Neural crest cell (in vitro differentiated cells): ENCODE results near the gene USP49. TPM values are rescaled to one million over a fixed set of nuclear protein-coding genes. Genes with fewer than 3 reads are reported as not detected.

ENCODE experiments used
- DNase-seq: peaks from one replicate; pipeline ENCODE4 v3.0.0; 2021; ENCODE audit warnings: low read depth, mixed read lengths, low spot score
- H3K27ac Mint-ChIP-seq: one replicate; pipeline ENCODE4 v1.8.0; 2021; ENCODE audit warnings: mild to moderate bottlenecking, mixed read lengths; ENCODE audit not compliant: unreplicated experiment
- H3K27me3 Mint-ChIP-seq: 2 replicates; pipeline ENCODE4 v1.8.0; 2021; ENCODE audit warnings: low read depth, mild to moderate bottlenecking, mixed read lengths
- H3K36me3 Mint-ChIP-seq: 2 replicates; pipeline ENCODE4 v1.8.0; 2021; ENCODE audit warnings: low read depth, mild to moderate bottlenecking, mixed read lengths
- H3K4me1 Mint-ChIP-seq: 2 replicates; pipeline ENCODE4 v1.8.0; 2021; ENCODE audit warnings: mixed read lengths
- H3K4me3 Mint-ChIP-seq: one replicate; pipeline ENCODE4 v1.8.0; 2021; ENCODE audit warnings: mild to moderate bottlenecking, mixed read lengths
- H3K9me3 Mint-ChIP-seq: 2 replicates; pipeline ENCODE4 v1.8.0; 2021; ENCODE audit warnings: mixed read lengths
- total RNA-seq: library from RNA; stranded (reverse); gene quantifications from 2 replicates; pipeline ENCODE4 v1.2.1, GENCODE V29; 2021
- TF ChIP-seq, protein P1 (sequence below): fragments of 200-600 bp; sonication (generic); conservative IDR thresholded peaks from 2 replicates; pipeline ENCODE4 v1.5.0; 2021; ENCODE audit warnings: antibody characterized with exemption, mild to moderate bottlenecking

USP49 gene
- total RNA-seq, 1 donor from 2014 or later = 25.1 TPM

DNA sequence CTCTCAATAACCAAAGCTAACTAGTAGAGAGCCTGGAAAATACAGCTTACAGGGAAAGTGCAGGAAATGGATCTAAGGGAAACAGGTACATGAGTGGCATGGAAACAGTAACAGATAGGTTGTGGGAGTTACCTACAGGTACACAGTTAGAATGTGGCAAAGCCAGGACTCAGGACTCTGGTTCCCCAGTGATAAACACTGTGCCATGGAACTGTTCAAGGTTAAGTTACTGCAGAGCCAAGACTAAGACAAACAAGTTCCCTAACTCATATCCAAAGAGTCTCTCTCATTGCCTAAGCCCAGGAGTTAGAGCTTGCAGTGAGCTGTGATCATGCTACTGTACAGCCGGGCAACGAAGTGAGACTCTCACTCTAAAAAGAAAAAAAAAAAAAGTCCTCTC is 19.2 kb upstream of the USP49 start:
- H3K4me1 Mint-ChIP-seq = no peaks in the 10 kb centered on the region
- no peaks in the 10 kb centered on the region for H3K36me3 Mint-ChIP-seq
- no peaks in the 10 kb centered on the region for H3K27me3 Mint-ChIP-seq
- TF ChIP-seq, protein P1, sequence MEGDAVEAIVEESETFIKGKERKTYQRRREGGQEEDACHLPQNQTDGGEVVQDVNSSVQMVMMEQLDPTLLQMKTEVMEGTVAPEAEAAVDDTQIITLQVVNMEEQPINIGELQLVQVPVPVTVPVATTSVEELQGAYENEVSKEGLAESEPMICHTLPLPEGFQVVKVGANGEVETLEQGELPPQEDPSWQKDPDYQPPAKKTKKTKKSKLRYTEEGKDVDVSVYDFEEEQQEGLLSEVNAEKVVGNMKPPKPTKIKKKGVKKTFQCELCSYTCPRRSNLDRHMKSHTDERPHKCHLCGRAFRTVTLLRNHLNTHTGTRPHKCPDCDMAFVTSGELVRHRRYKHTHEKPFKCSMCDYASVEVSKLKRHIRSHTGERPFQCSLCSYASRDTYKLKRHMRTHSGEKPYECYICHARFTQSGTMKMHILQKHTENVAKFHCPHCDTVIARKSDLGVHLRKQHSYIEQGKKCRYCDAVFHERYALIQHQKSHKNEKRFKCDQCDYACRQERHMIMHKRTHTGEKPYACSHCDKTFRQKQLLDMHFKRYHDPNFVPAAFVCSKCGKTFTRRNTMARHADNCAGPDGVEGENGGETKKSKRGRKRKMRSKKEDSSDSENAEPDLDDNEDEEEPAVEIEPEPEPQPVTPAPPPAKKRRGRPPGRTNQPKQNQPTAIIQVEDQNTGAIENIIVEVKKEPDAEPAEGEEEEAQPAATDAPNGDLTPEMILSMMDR = no peak
- H3K27ac Mint-ChIP-seq = no peak overlapping the region
- H3K4me3 Mint-ChIP-seq = no peak overlapping the region
- DNase-seq = no peak
- H3K9me3 Mint-ChIP-seq = no peaks in the 10 kb centered on the region

DNA sequence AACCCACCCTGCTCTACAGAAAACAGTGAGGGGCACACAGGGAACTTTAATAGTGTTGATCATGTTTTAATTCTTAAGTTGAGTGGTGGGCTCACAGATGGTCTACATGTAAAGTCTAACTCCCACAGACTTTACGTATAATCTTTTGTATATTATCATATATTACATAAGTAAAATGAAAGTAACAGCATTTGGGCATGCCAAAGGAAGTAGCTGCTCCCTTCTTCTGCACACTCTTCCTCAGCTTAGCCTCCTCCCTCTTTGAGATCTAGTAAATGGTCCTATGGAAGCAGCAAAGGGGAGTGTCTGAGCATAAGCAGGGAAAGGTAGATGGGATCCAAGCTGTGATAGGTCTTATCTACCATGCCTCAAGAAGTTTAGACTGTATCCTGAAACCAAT is 14.6 kb upstream of the USP49 start:
- H3K27me3 Mint-ChIP-seq = no peaks in the 10 kb centered on the region
- TF ChIP-seq, protein P1 = no peak
- DNase-seq = no peak
- H3K4me1 Mint-ChIP-seq = no peaks in the 10 kb centered on the region
- no peaks in the 10 kb centered on the region for H3K36me3 Mint-ChIP-seq
- H3K4me3 Mint-ChIP-seq = no peak overlapping the region
- H3K27ac Mint-ChIP-seq = peak overlapping the region; percentile 36
- no peaks in the 10 kb centered on the region for H3K9me3 Mint-ChIP-seq

GRCh38 chr6:41901882-41902519 is 6.8 kb upstream of the USP49 start:
- no peaks in the 10 kb centered on the region for H3K27me3 Mint-ChIP-seq
- H3K36me3 Mint-ChIP-seq = peaks cover 2% of the 10 kb centered on the region
- DNase-seq = no peak
- TF ChIP-seq, protein P1 = peak; percentile 27
- H3K9me3 Mint-ChIP-seq = no peaks in the 10 kb centered on the region
- H3K27ac Mint-ChIP-seq = peak overlapping the region; percentile 88
- no peaks in the 10 kb centered on the region for H3K4me1 Mint-ChIP-seq
- H3K4me3 Mint-ChIP-seq = no peak overlapping the region

DNA sequence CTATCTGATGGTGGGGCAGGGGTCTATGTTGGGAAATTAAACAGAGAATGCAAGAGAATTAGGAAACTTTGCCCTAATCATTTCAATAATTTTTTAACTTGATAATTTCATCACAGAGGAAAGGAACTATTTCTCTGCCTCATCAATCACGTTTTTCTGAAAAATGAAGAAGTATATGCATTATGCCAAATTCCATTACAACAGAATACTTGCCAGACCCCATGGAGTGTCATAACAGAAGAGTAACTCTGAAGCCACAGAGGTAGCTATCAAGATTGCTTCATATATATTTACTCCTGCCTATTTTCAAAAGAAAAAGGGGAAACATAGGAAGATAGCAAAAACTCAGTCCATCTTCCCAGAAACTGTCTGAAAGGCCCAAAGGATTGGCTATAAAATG is 5.7 kb upstream of the USP49 start:
- TF ChIP-seq, protein P1 = no peak
- no peak overlapping the region for H3K27ac Mint-ChIP-seq
- no peaks in the 10 kb centered on the region for H3K9me3 Mint-ChIP-seq
- H3K27me3 Mint-ChIP-seq = no peaks in the 10 kb centered on the region
- H3K4me1 Mint-ChIP-seq = peaks cover 6% of the 10 kb centered on the region
- DNase-seq = no peak
- no peak overlapping the region for H3K4me3 Mint-ChIP-seq
- H3K36me3 Mint-ChIP-seq = peaks cover 2% of the 10 kb centered on the region

DNA sequence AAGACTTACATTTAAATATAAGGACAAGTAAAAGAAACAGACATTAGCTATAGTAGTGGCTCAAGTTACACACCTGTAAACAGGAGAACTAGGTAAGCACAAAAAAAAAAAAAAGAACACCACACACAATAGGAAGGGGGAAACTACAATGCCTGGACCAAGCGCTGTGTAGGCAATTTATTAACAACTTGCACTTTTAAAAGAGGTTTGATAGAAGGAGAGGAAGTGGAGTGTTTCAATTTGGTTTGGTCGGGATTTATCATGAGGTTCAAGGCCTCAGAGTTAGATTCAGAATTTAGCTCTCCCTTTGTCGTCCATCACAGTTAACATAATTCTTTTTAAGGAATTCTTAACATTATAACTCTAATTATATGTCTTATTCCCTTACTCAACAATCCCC is 1.1 kb upstream of the USP49 start:
- no peak for DNase-seq
- Mint-ChIP-seq H3K4me1 (peaks cover 16% of the 10 kb centered on the region), H3K36me3 (no peaks in the 10 kb centered on the region), H3K27me3 (no peaks in the 10 kb centered on the region), H3K27ac (no peak overlapping the region), H3K9me3 (no peaks in the 10 kb centered on the region), H3K4me3 (no peak overlapping the region)
- TF ChIP-seq, protein P1 = no peak
